A673 (cell line): ENCODE measurements around the gene DLG2. TPM values are rescaled to one million over a fixed set of nuclear protein-coding genes. Genes with fewer than 3 reads are reported as not detected.

Experiments used
- BruUV-seq: library from RNA; stranded (reverse); fragments of 400-500 nt; replicated peaks from 2 replicates; lab custom pipeline; 2021; lab: Mats Ljungman, UMichigan
- CTCF ChIA-PET: fragments of 300-600 bp; sonication (Branson Sonifier 250); formaldehyde crosslinking; loops from one replicate; lab custom pipeline; 2022; ENCODE audit warnings: antibody characterized with exemption; lab: Charles Lee
- POLR2A ChIA-PET: fragments of 300-600 bp; sonication (Branson Sonifier 250); formaldehyde crosslinking; loops from one replicate; lab custom pipeline; 2022; ENCODE audit warnings: antibody characterized with exemption; ENCODE audit not compliant: low non-redundant PET; lab: Charles Lee
- DNase-seq: peaks from one replicate; pipeline ENCODE4 v3.0.0-alpha.2; 2015; ENCODE audit warnings: low spot score
- H3K27ac ChIP-seq: fragments of 200-600 bp; sonication (generic); 2 replicates; pipeline ENCODE4 v1.5.1; 2016; ENCODE audit warnings: mixed run types, low read depth, mild to moderate bottlenecking, mixed read lengths, antibody characterized with exemption, low read length; ENCODE audit not compliant: poor library complexity, severe bottlenecking
- H3K27me3 ChIP-seq: fragments of 200-600 bp; sonication (generic); replicated peaks from 2 replicates; pipeline ENCODE4 v1.6.1; 2017; ENCODE audit warnings: mixed run types, low read depth, mild to moderate bottlenecking, mixed read lengths, antibody characterized with exemption, low read length; ENCODE audit not compliant: insufficient read depth, poor library complexity
- H3K36me3 ChIP-seq: fragments of 200-600 bp; sonication (generic); 2 replicates; pipeline ENCODE4 v1.6.1; 2016; ENCODE audit warnings: mixed run types, mild to moderate bottlenecking, mixed read lengths, antibody characterized with exemption, low read length; ENCODE audit not compliant: insufficient read depth, poor library complexity, severe bottlenecking
- H3K4me1 ChIP-seq: fragments of 200-600 bp; sonication (generic); 2 replicates; pipeline ENCODE4 v1.6.1; 2017; ENCODE audit warnings: mixed run types, mild to moderate bottlenecking, mixed read lengths, antibody characterized with exemption, low read length; ENCODE audit not compliant: insufficient read depth, poor library complexity, severe bottlenecking
- H3K4me3 ChIP-seq: fragments of 200-600 bp; sonication (generic); 2 replicates; pipeline ENCODE4 v1.5.1; 2016; ENCODE audit warnings: low read depth, mixed run types, mild to moderate bottlenecking, mixed read lengths, low read length; ENCODE audit not compliant: poor library complexity, severe bottlenecking
- H3K9me3 ChIP-seq: fragments of 200-600 bp; sonication (generic); 2 replicates; pipeline ENCODE4 v1.6.1; 2016; ENCODE audit warnings: mixed run types, low read depth, mild to moderate bottlenecking, mixed read lengths, antibody characterized with exemption, low read length; ENCODE audit not compliant: poor library complexity, severe bottlenecking
- EZH2 ChIP-seq: fragments of 200-600 bp; sonication (generic); IDR thresholded peaks from 2 replicates; pipeline ENCODE4 v1.6.1; 2017; ENCODE audit warnings: borderline replicate concordance, low read depth, mild to moderate bottlenecking, mixed read lengths, antibody characterized with exemption, low read length; ENCODE audit not compliant: poor library complexity, severe bottlenecking
- intact Hi-C: fragments of 100-400 bp; cut with micrococcal nuclease; formaldehyde crosslinking; loops from one replicate; pipeline ENCODE4 v1.10.0; 2022; ENCODE audit not compliant: unreplicated experiment
- total RNA-seq: library from RNA; stranded (reverse); gene quantifications from 2 replicates; pipeline ENCODE4 v1.2.3, GENCODE V29; 2021
- TF ChIP-seq, protein P1 (sequence below): fragments of 300-800, 200-600 bp; sonication (generic); conservative IDR thresholded peaks from 2 replicates; pipeline ENCODE4 v1.5.1; 2017; ENCODE audit warnings: low read depth, mild to moderate bottlenecking, antibody characterized with exemption, low read length, moderate library complexity, mixed read lengths

DLG2 gene
- total RNA-seq, 1 experiment from 2014 or later, result 277 TPM

DNA sequence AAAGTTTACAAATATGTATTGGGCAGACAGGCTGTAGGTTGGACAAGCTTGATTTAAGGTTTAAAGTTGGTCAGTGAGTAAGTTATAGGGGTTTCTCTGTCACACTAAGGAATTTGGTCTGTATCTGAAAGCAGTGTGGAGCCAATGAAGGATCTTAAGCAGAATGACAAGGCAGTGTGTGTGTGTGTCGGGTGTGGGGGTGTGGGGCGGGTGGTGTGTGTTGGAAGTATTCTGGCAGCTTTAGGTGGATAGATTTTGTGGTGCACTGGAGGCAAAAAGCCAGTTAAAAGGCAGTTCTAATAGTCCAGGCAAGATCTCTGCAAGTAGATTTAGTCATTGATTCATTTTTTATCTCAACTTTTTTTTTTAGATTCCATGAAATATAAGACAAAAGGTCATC is 1334.2 kb downstream of the DLG2 start:
- H3K9me3 ChIP-seq, result no peaks in the 10 kb centered on the region
- no peaks in the 10 kb centered on the region for H3K36me3 ChIP-seq
- H3K27me3 ChIP-seq, result no peaks in the 10 kb centered on the region
- BruUV-seq, result no TSS peak
- H3K4me1 ChIP-seq, result no peaks in the 10 kb centered on the region
- POLR2A ChIA-PET, result no interaction called here
- CTCF ChIA-PET, result no interaction called here
- intact Hi-C loops, result no loop called here
- TF ChIP-seq EZH2, result no peak
- TF ChIP-seq, protein P1, sequence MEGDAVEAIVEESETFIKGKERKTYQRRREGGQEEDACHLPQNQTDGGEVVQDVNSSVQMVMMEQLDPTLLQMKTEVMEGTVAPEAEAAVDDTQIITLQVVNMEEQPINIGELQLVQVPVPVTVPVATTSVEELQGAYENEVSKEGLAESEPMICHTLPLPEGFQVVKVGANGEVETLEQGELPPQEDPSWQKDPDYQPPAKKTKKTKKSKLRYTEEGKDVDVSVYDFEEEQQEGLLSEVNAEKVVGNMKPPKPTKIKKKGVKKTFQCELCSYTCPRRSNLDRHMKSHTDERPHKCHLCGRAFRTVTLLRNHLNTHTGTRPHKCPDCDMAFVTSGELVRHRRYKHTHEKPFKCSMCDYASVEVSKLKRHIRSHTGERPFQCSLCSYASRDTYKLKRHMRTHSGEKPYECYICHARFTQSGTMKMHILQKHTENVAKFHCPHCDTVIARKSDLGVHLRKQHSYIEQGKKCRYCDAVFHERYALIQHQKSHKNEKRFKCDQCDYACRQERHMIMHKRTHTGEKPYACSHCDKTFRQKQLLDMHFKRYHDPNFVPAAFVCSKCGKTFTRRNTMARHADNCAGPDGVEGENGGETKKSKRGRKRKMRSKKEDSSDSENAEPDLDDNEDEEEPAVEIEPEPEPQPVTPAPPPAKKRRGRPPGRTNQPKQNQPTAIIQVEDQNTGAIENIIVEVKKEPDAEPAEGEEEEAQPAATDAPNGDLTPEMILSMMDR, result no peak
- no peak for DNase-seq
- H3K4me3 ChIP-seq, result no peak overlapping the region
- H3K27ac ChIP-seq, result no peak overlapping the region

DNA sequence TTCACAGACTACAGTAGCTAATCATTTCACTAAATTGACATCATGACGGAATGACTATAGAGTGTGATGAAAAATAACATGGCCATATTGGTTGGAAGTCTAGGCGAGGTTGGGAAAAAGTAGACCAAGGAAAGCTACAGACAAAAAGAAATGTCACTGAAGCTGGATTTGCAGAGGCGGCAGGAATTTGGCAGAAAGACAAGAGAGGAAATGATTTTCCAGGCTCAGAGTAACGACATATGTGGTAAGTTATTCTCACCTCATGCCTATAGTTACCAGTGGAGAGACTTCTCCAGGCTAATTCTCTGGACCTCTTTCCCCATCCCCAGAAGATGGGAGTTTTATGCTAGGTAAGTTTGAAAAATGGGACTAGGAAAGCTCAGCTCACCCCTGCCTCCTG is 1335.1 kb downstream of the DLG2 start:
- Histone ChIP-seq H3K36me3 (no peaks in the 10 kb centered on the region), H3K27me3 (no peaks in the 10 kb centered on the region), H3K27ac (no peak overlapping the region), H3K4me3 (no peak overlapping the region), H3K4me1 (no peaks in the 10 kb centered on the region), H3K9me3 (no peaks in the 10 kb centered on the region)
- POLR2A ChIA-PET, result no interaction called here
- peak; percentile 22 for DNase-seq
- BruUV-seq, result no TSS peak
- TF ChIP-seq, protein P1, result no peak
- no peak for TF ChIP-seq EZH2
- CTCF ChIA-PET, result no interaction called here
- intact Hi-C loops, result no loop called here

DNA sequence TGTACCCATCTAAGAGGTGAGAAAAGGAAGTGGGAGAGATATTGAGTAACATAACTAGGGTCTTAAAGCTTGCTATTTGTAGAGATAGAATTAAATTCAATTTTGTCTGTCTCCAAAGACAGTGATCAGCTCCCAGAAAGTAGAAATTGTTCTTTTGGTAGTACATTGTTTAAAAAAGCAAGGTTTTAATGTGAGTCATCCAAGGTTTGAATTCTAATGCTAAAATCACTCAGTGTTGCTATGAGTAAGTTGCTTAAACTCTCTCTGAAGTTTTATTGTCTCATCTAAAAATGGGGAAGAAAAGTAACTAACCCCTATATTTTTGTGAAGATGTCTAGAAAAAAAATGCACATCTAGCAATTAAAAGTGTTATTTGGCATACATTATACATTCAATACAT is 1336.5 kb downstream of the DLG2 start:
- ChIA-PET CTCF (no interaction called here), POLR2A (no interaction called here)
- H3K4me3 ChIP-seq, result no peak overlapping the region
- H3K27me3 ChIP-seq, result no peaks in the 10 kb centered on the region
- BruUV-seq, result no TSS peak
- H3K9me3 ChIP-seq, result no peaks in the 10 kb centered on the region
- no peak overlapping the region for H3K27ac ChIP-seq
- H3K4me1 ChIP-seq, result no peaks in the 10 kb centered on the region
- intact Hi-C loops, result no loop called here
- no peaks in the 10 kb centered on the region for H3K36me3 ChIP-seq
- no peak for DNase-seq
- no peak for TF ChIP-seq EZH2
- TF ChIP-seq, protein P1, result no peak
